KBM-7 (cell line): ENCODE measurements around the gene DCXR.

ENCODE experiments used
- DNase-seq: peaks from one replicate; pipeline ENCODE4 v3.0.0-alpha.2; 2015
- in situ Hi-C: fragments of 300-500 bp; cut with MboI; formaldehyde crosslinking; loops from 2 replicates; pipeline ENCODE4 v1.14.3; 2020; ENCODE audit warnings: low sequenced_read_pairs, low pct_unique_long_range_greater_than_20kb, mixed read lengths

The DCXR gene

GRCh38 chr17:82076018-82076784 lies 38.7 kb upstream of the DCXR start:
- no peak for DNase-seq
- in situ Hi-C loops = no loop called here

DNA sequence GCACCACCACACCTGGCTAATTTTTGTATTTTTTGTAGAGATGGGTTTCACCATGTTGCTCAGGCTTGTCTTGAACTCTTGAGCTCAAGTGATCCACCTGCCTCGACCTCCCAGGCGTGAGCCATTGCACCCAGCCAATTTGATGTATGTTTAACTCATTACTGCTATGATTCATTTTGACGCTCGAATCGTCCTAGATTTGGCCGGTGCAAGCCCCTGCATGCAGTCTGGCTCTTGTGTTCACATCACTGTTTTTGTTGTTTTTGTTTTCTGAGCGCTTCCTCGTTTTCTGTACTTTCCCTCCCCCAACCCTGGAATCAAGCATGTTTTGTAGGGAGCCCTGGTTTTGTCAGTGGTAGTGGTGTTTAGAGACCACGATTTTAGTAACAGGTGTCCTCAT lies 35.9 kb upstream of the DCXR start:
- in situ Hi-C loops = no loop called here
- no peak for DNase-seq

DNA sequence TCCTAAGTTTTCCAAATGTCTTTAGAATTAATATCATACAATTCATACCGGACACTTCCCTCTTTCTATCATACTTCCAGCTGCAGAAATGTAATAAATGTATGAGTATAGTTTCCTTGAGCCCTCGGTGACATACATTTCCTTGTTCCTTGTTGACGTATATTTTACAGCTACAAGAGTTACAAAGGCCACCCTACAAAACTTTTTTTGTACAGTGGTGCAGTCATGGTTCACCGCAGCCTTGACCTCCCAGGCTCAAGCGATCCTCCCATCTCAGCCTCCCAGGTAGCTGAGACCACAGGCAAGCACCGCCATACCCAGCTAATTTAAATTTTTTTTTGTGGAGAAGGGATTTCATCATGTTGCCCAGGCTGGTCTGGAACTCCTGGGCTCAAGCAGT lies 35.3 kb upstream of the DCXR start:
- in situ Hi-C loops = no loop called here
- DNase-seq = no peak

DNA sequence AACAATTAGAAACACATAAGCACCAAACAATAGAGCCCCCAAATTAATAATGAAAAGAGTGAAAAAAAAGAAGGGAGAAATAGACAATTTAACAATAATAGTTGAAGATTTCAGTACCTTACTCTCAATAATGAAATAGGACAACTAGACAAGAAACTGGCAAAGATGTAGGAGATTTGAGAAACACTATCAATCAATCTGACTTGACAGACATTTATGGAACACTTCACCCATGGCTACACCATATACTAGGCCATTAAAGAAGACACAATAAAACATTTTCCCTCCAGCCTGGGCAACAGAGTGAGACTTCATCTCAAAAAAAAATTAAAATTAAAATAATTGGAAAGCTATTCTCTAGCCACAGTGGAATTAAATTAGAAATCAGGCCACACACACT lies 33.1 kb upstream of the DCXR start:
- no peak for DNase-seq
- in situ Hi-C loops = no loop called here

DNA sequence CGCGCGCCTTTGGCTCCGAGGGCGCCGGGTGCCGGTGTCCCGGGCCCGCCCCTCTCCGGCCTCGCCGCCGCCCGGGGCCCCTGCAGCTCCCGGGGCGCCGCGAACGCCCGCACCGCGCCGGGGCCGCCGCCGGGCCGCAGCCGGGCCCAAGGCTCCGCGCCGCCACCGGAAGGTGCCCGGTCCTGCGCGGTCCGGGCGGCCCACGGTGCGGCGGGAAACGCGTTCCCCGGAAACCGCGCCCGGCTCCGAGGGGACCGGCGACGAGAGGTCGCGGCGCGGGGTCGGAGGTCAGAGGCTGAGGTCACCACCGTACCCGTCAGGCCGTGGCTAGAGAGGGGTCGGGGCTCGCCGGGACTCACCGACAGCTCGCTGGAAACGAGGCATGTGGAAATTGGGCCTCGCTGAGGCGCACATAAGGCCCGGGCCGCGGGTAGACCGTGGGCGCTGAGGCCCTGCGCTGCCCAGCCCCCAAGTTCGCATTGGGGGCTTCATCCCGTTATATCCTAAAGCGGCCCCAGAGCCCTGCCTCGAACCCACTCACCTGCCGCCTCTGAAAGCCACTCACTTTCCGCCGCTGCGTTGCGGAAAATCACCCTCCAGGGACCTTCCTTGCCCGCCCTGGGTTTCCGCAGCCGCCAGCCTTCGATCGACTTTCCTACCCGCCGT lies 28.3 kb upstream of the DCXR start, which contains the start of gene DUS1L:
Gene DUS1L, minus strand, starts transcription at position 167 of the 666 bp plus-strand sequence. CDS start 745 bp downstream, outside the sequence.
- peak; percentile 45 for DNase-seq
- in situ Hi-C loops = no loop called here

- in situ Hi-C loops = no loop called here
- DNase-seq = no peak
These were observed 27.7 kb upstream of the DCXR start for GRCh38 chr17:82065193-82065637.

- no peak for DNase-seq
- in situ Hi-C loops = no loop called here
These were observed 27.1 kb upstream of the DCXR start for GRCh38 chr17:82064433-82065192.

DNA sequence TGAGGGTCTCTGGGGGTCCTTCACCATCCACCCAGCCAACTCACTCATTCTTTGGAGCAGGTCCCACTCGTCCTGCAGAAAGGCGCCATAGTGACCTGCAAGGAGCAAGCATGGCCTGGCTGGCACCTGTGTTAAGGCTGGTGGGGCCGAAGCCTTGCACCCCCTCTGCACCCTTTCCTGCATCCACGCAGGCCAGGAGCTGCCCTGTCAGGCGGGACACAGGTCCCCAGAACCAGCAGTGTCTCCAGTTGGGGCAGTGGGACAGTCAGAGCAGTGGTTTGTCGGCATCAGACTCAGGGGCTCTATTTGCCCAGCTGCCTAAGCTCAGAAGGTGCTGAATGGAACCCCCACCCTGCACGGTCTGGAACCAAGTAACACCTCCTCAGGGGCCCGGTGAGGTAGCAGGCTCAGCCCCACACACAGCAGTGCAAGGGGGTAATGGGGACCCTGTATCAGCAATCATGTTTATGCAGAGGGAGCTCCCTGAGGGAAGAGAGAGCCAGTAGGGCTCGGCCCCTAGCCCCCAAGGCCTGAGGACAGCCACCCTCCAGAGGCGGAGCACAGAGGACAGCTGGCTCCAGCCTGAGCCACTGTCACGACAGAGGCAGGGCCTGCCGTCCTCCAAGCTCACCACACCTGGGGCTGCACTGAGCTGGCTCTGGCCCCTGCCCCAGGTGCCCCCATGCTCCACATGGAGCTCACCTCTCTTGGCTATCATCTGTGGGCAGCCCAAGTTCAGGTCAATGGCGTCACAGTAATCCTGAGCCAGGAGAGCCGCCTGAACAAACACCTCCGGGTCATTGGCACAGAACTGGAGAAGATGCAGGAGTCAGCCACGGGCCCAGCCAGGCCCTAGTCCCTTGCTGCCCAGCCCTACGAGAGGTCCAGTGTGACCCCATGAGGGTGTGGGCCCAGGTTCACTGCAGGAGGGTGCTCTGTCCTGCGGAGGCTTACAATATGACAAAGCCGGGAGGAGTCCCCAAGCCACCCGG lies 26.2 kb upstream of the DCXR start:
- in situ Hi-C loops = no loop called here
- no peak for DNase-seq

- in situ Hi-C loops = no loop called here
- DNase-seq = no peak
These were observed 25.5 kb upstream of the DCXR start for GRCh38 chr17:82062984-82063368.

DNA sequence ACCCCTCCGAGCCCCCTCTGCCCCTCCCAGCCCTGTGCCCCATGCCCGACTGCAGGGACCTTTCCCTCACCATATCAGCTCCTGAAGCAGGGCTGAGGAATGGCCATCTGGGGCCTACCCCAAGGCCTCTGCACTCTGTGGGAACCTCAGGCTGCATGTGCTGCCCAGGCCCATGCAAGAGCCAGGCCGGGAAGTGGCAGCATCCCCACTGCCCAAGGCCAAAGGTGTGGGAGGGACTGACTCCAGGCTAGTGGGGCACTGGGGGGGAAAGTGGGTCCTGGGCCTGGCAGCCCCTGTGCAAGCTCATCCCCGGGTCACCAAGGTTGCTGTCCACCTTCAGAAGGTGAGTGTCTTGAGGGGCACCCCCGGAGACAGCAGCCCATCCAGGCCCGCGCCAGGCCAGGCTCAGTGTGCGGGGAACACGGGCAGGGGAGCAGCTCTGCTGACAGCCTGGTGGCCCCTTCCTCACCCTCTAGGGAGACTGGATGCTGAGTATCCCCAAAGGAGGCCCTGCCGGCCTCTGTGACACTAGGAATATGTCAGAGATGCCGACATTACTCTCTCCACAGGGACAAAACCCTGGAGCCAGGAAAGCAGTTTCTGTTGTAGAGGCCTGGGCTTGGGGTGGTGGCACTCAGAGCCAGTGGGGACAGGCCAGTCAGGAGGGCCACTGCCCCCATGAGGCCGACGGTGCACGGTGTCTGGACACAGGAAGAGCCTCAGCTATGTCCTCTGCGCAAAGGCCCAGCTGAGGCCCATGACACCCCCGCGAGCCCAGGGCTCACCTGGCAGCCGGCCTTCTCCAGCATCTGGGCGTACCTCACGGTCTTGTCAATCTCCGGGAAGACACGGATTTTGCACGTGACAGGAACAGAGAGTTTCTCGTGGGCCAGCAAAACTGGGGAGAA lies 24.8 kb upstream of the DCXR start:
- in situ Hi-C loops = no loop called here
- no peak for DNase-seq

DNA sequence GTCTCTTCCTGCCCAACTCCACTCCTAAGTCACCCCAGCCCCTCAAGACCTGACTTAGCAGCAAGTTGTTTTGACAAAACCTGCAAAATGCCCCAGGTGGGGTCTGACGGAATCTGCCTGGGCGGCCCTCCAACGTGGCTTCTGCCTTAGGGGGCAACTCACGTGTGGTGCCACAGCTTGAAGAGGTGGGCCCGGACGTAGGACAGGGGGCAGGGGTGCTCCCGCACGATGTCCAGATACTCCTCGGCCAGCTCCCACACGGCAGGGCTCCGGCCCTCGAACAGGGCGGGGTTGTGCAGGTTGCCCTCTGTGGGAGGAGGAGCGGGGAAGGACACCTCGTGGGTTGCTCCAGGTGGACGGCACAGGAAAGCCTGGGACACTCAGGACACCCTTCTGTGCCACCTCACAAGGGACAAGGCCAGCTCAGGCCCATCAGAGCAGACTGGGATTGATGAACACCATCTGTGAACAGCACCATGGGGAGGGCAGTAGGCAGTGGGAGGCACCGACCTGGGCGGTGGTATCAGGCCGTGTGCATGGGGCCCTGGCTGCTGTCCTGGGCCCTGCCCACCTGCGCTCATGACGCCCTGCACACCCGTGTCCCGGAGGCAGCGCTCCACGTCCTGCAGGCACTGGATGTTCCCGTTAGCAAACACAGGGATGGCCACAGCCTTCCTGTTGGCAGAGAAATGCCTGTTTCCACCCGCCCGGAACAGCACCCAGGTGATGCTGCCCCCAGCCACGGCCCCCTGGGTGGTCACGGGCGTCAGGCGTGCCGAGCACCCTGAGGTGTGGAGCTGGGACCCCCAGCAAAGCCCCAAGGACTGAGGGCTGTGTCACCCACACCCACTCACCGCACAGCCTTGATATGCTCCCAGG lies 23.8 kb upstream of the DCXR start:
- in situ Hi-C loops = no loop called here
- no peak for DNase-seq

- in situ Hi-C loops = no loop called here
- no peak for DNase-seq
These were observed 23.1 kb upstream of the DCXR start for GRCh38 chr17:82060614-82061013.

GRCh38 chr17:82060001-82060380 lies 22.5 kb upstream of the DCXR start:
- in situ Hi-C loops = no loop called here
- no peak for DNase-seq

GRCh38 chr17:82059272-82060000 lies 21.9 kb upstream of the DCXR start:
- no peak for DNase-seq
- in situ Hi-C loops = no loop called here

- DNase-seq = no peak
- in situ Hi-C loops = no loop called here
These were observed 21.4 kb upstream of the DCXR start for GRCh38 chr17:82058855-82059249.

GRCh38 chr17:82058230-82058854 lies 20.8 kb upstream of the DCXR start:
- DNase-seq = no peak
- in situ Hi-C loops = no loop called here
